Fibroblast of lung (primary cell): Measurements from ENCODE around the gene MYRIP. TPM values are rescaled to one million over a fixed set of nuclear protein-coding genes. Genes with fewer than 3 reads are reported as not detected.
"Not testable (repeated sequence)": the region's sequence is repeated elsewhere in the genome, so short reads cannot be mapped to it uniquely, and the experiment has no call there.

Source experiments
- DNase-seq, 2 donors: peaks; one replicate each; pipeline versions ENCODE4 v3.0.0 to v3.0.0-alpha.2; 2010; ENCODE audit warnings: low read depth in 2 of 2
- H2AFZ ChIP-seq: 2 replicates; pipeline ENCODE4 v1.5.1; 2012; ENCODE audit warnings: low read length, control low read depth, inconsistent platforms
- H3K27ac ChIP-seq: 2 replicates; pipeline ENCODE4 v1.5.1; 2011; ENCODE audit warnings: low read length, control low read depth; ENCODE audit not compliant: insufficient read depth
- H3K27me3 ChIP-seq: 2 replicates; pipeline ENCODE4 v1.5.1; 2011; ENCODE audit warnings: mild to moderate bottlenecking, low read length; ENCODE audit not compliant: control insufficient read depth, insufficient read depth
- H3K36me3 ChIP-seq: 2 replicates; pipeline ENCODE4 v1.5.1; 2011; ENCODE audit warnings: low read length; ENCODE audit not compliant: control insufficient read depth, insufficient read depth
- H3K4me1 ChIP-seq: 2 replicates; pipeline ENCODE4 v1.5.1; 2011; ENCODE audit warnings: low read length; ENCODE audit not compliant: control insufficient read depth, insufficient read depth; ENCODE audit errors: extremely low read depth
- H3K4me2 ChIP-seq: 2 replicates; pipeline ENCODE4 v1.5.1; 2011; ENCODE audit warnings: low read length, control low read depth; ENCODE audit not compliant: insufficient read depth; ENCODE audit errors: extremely low read depth
- H3K4me3 ChIP-seq, 4 experiments: fragments of 200-600 bp in 1 of 4; sonication (generic) in 1 of 4; replicated peaks in 1 of 4; 2 replicates each; pipeline ENCODE4 v1.5.1; 2011 to 2016; ENCODE audit warnings: low read length in 4 of 4, low read depth in 3 of 4, mild to moderate bottlenecking in 3 of 4, control low read depth in 2 of 4, inconsistent platforms in 1 of 4, mixed read lengths in 1 of 4; ENCODE audit not compliant: insufficient read depth in 1 of 4; ENCODE audit errors: control extremely low read depth in 1 of 4
- H3K79me2 ChIP-seq: 2 replicates; pipeline ENCODE4 v1.5.1; 2012; ENCODE audit warnings: mild to moderate bottlenecking, low read length, inconsistent platforms; ENCODE audit not compliant: control insufficient read depth, insufficient read depth
- H3K9ac ChIP-seq: 2 replicates; pipeline ENCODE4 v1.5.1; 2011; ENCODE audit warnings: mild to moderate bottlenecking, low read length, control low read depth; ENCODE audit not compliant: insufficient read depth
- H3K9me3 ChIP-seq: 2 replicates; pipeline ENCODE4 v1.5.1; 2012; ENCODE audit warnings: low read depth, low read length; ENCODE audit not compliant: control insufficient read depth, insufficient read depth
- H4K20me1 ChIP-seq: 2 replicates; pipeline ENCODE4 v1.5.1; 2011; ENCODE audit warnings: low read length; ENCODE audit not compliant: control insufficient read depth, insufficient read depth; ENCODE audit errors: extremely low read depth
- CTCF ChIP-seq, 2 donors: IDR thresholded peaks in 1 of 2; conservative IDR thresholded peaks in 1 of 2; 1 replicate in 1 of 2; 2 replicates in 1 of 2; pipeline ENCODE4 v1.5.1; 2011 to 2012; ENCODE audit warnings: low read length in 2 of 2, control low read depth in 1 of 2, inconsistent platforms in 1 of 2, low read depth in 1 of 2, mild to moderate bottlenecking in 1 of 2
- EZH2 ChIP-seq: IDR thresholded peaks from 2 replicates; pipeline ENCODE4 v1.5.1; 2012; ENCODE audit warnings: low read length, control low read depth, mild to moderate bottlenecking; ENCODE audit errors: missing control alignments
- polyA plus RNA-seq, 2 donors: library from polyadenylated mRNA; depleted of rRNA in 1 of 2; stranded (reverse) in 1 of 2; unstranded in 1 of 2; fragments of >200 nt; gene quantifications; 2 replicates each; pipeline ENCODE4 v1.2.1, GENCODE V29; 2011 to 2012; ENCODE audit warnings: missing spikeins in 1 of 2
- total RNA-seq: library from RNA; depleted of rRNA; stranded (reverse); fragments of >200 nt; gene quantifications from 2 replicates; pipeline ENCODE4 v1.2.1, GENCODE V29; 2014

MYRIP gene
- total and polyA plus RNA-seq, 2 donors (not counting 1 experiment from before 2014, with no cell fraction given), result 0.02 TPM; not detected in 1

DNA sequence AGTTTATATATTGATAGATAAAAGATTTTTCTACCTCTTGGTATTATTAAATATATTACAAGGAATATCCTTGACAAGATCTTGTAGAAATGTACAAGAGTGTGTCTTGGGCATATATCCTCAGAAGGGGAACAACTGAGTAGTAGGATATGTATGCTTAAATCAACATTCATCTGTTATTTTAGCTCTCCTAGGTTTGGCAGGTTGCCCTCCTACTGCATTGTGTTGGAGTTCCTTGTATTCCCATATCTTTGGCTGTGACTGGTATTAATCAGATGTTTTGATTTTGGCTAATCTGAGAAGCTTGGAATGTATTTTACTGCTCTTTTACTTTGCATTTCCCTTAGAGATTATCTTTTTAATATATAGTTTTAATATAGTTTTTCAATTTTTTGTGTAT lies 4.6 kb downstream of the MYRIP start:
- Histone ChIP-seq H3K4me1 (no peaks in the 10 kb centered on the region), H2AFZ (no peak overlapping the region), H4K20me1 (no peaks in the 10 kb centered on the region), H3K4me2 (no peak overlapping the region), H3K36me3 (no peaks in the 10 kb centered on the region), H3K79me2 (no peaks in the 10 kb centered on the region), H3K27me3 (peaks cover 17% of the 10 kb centered on the region), H3K9me3 (no peaks in the 10 kb centered on the region), H3K27ac (no peak overlapping the region), H3K4me3 (no peak overlapping the region), H3K9ac (no peak overlapping the region)
- TF ChIP-seq EZH2 (no peak), CTCF (conservative IDR thresholded peaks at IDR 0.05 in 1 of 2, IDR thresholded peaks at IDR 0.05 in 1 of 2; ENCODE audit: low read depth in 1 of 2, low read length in 2 of 2) (no peak)
- peak in 1 of 2 donors; percentile 64 for DNase-seq

DNA sequence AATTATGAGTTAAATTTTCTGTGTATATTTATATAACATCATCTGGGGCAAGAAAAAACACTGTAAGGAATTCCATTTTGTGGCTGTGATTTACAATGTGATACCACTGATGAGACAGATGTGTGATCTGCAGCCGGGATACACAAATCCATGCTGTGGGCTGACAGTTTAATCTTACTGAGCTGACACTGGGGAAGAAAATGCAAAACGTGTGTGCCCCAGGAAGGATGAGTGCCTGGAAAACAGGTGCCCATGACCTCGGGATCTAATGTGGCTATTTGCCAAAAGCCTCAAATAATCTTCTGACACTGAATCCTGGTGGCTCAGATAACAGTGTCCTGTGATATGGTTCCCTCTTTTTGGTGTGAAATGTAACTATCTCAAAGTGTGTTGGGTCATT lies 10.5 kb downstream of the MYRIP start:
- no peak overlapping the region for H3K27ac ChIP-seq
- H3K4me2 ChIP-seq, result no peak overlapping the region
- no peak overlapping the region for H3K9ac ChIP-seq
- H4K20me1 ChIP-seq, result no peaks in the 10 kb centered on the region
- H3K27me3 ChIP-seq, result no peaks in the 10 kb centered on the region
- no peak for TF ChIP-seq CTCF (conservative IDR thresholded peaks at IDR 0.05 in 1 of 2, IDR thresholded peaks at IDR 0.05 in 1 of 2; ENCODE audit: low read depth in 1 of 2, low read length in 2 of 2)
- TF ChIP-seq EZH2, result no peak
- H3K36me3 ChIP-seq, result no peaks in the 10 kb centered on the region
- no peaks in the 10 kb centered on the region for H3K79me2 ChIP-seq
- no peak overlapping the region for H2AFZ ChIP-seq
- H3K9me3 ChIP-seq, result no peaks in the 10 kb centered on the region
- H3K4me1 ChIP-seq, result no peaks in the 10 kb centered on the region
- DNase-seq, result no peak
- no peak overlapping the region for H3K4me3 ChIP-seq

DNA sequence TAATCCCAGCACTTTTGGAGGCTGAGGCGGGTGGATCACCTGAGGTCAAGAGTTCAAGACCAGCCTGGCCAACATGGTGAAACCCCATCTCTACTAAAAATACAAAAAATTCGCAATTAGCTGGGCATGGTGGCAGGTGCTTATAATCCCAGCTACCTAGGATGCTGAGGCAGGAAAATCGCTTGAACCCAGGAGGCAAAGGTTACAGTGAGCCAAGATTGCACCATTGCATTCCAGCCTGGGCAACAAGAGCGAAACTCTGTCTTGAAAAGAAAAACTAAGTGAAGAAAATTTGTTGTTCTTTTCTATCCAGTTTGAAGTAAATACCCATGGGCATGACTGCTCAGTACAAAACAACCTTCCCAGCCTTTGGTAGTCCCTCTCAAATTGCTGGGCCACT lies 24.4 kb downstream of the MYRIP start:
- H3K36me3 ChIP-seq, H3K4me2 ChIP-seq, H2AFZ ChIP-seq, H3K27ac ChIP-seq, DNase-seq, H3K9ac ChIP-seq, H3K9me3 ChIP-seq, H3K79me2 ChIP-seq, H4K20me1 ChIP-seq, H3K4me3 ChIP-seq, H3K27me3 ChIP-seq, H3K4me1 ChIP-seq: not testable (repeated sequence)
